ENCODE data around the gene TMTC3. TPM values are rescaled to one million over a fixed set of nuclear protein-coding genes. Genes with fewer than 3 reads are reported as not detected.

The TMTC3 gene
- total RNA-seq, 1 donor from 2014 or later, result 14.5 TPM

DNA sequence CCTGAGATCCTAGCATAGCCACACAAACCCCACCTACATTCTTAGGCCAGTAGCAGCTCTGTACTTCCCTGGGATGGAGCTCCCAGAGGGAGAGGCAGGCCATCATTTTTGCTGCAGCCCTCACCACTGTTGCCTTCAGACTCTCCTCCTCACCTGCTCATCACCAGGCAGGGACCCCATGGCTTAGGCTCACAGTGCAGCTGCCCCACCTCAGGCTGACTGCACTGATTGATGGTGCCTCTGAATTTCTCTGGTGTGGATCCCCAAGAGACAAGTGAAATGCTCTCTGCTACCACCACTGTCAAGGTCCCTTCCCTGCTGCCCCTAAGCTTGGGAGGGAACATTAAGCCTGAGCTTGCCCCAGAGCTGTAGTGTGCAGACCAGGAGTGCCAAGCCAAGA, 76.2 kb downstream of the TMTC3 start:
- no peaks in the 10 kb centered on the region for H3K4me1 ChIP-seq
- peaks cover 0 to 17% of the 10 kb centered on the region in 2 donors for H3K9me3 ChIP-seq
- DNase-seq (ENCODE audit: low spot score in 2 of 2), result no peak
- TF ChIP-seq, protein P1, sequence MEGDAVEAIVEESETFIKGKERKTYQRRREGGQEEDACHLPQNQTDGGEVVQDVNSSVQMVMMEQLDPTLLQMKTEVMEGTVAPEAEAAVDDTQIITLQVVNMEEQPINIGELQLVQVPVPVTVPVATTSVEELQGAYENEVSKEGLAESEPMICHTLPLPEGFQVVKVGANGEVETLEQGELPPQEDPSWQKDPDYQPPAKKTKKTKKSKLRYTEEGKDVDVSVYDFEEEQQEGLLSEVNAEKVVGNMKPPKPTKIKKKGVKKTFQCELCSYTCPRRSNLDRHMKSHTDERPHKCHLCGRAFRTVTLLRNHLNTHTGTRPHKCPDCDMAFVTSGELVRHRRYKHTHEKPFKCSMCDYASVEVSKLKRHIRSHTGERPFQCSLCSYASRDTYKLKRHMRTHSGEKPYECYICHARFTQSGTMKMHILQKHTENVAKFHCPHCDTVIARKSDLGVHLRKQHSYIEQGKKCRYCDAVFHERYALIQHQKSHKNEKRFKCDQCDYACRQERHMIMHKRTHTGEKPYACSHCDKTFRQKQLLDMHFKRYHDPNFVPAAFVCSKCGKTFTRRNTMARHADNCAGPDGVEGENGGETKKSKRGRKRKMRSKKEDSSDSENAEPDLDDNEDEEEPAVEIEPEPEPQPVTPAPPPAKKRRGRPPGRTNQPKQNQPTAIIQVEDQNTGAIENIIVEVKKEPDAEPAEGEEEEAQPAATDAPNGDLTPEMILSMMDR (IDR thresholded peaks at IDR 0.05), result no peak
- intact Hi-C loops (cut with DNase I), result no loop called here
- H3K27me3 ChIP-seq, result no peaks in the 10 kb centered on the region
- H3K36me3 ChIP-seq, result no peaks in the 10 kb centered on the region
- no peak overlapping the region for H3K4me3 ChIP-seq
- H3K27ac ChIP-seq, result no peak overlapping the region

DNA sequence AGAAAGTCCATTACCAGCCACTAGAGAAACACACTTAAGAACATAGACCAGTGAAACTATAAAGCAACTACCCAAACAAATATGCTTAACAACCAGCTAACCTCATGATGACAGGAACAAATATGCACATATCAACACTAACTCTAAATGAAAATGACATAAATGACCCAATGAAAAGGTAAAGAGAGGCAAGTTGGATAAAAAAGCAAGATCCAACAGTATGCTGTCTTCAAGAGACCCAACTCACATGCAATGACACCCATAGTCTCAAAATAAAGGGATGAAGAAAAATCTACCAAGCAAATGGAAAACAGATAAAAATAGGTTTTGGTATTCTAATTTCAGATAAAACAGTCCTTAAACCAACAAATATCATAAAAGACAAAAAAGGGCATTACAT, 77.8 kb downstream of the TMTC3 start:
- intact Hi-C loops (cut with DNase I), result no loop called here
- Histone ChIP-seq H3K27me3 (no peaks in the 10 kb centered on the region), H3K4me3 (no peak overlapping the region), H3K4me1 (no peaks in the 10 kb centered on the region), H3K27ac (no peak overlapping the region), H3K36me3 (no peaks in the 10 kb centered on the region), H3K9me3 (peaks cover 0 to 12% of the 10 kb centered on the region in 2 donors)
- DNase-seq (ENCODE audit: low spot score in 2 of 2), result no peak
- TF ChIP-seq, protein P1 (IDR thresholded peaks at IDR 0.05), result no peak

DNA sequence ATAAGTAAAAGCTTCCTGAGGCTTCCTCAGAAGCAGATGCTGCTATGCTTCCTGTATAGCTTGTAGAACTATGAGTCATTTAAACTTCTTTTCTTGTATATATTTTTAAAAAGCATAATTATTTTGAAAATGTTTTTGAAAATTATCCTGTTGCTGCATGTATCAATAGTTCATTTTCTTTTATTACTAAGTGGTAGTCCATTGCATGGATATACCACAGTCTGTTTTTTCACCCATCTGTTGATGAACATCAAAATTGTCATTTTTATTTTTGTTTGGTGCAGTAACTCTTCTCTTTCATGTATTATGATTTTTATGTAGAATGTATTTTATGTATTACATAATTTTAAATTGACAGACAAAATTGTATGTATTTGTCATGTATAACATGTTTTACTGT, 81.4 kb downstream of the TMTC3 start:
- peaks cover 0 to 12% of the 10 kb centered on the region in 2 donors for H3K9me3 ChIP-seq
- no peaks in the 10 kb centered on the region for H3K27me3 ChIP-seq
- no peak overlapping the region for H3K4me3 ChIP-seq
- no peak overlapping the region for H3K27ac ChIP-seq
- H3K4me1 ChIP-seq, result no peaks in the 10 kb centered on the region
- no peak for DNase-seq (ENCODE audit: low spot score in 2 of 2)
- TF ChIP-seq, protein P1 (IDR thresholded peaks at IDR 0.05), result no peak
- intact Hi-C loops (cut with DNase I), result no loop called here
- H3K36me3 ChIP-seq, result no peaks in the 10 kb centered on the region

DNA sequence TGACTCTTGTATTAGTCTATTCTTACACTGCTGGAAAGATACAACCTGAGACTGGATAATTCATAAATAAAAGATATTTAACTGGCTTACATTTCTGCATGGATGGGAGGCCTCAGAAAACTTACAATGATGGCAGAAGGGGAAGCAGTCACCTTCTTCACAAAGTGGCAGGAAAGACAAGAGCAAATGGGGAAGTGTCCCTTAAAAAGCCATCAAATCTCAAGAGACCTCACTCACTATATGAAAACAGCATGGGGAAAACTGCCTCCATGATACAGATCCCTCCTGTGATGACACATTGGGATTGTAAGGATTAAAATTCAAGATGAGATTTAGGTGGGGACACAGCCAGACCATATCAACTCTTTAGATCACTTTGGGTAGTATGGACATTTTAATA, 83.7 kb downstream of the TMTC3 start:
- no peaks in the 10 kb centered on the region for H3K4me1 ChIP-seq
- H3K4me3 ChIP-seq, result no peak overlapping the region
- H3K27me3 ChIP-seq, result no peaks in the 10 kb centered on the region
- intact Hi-C loops (cut with DNase I), result no loop called here
- peaks cover 0 to 4% of the 10 kb centered on the region in 2 donors for H3K9me3 ChIP-seq
- H3K27ac ChIP-seq, result no peak overlapping the region
- TF ChIP-seq, protein P1 (IDR thresholded peaks at IDR 0.05), result no peak
- no peaks in the 10 kb centered on the region for H3K36me3 ChIP-seq
- no peak for DNase-seq (ENCODE audit: low spot score in 2 of 2)

DNA sequence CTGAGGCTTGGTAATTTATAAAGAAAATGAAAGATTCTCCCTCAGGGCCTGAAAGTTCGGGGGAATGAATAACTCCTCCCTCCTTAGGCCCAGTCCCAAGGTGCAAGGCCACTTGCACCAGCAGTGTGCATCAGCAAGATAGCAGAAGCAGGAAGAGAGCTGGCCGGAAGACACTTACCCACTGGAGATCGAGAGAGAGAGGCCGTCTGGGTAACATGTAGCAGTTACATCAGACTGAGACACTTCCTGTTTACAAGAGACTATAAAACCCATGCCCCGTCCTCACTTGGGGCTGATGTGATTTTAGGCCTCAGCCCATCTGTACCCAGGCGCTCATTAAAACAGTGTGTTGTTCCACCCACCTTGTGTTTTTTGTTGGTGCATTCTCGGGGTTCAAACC, 85.2 kb downstream of the TMTC3 start:
- no peak for DNase-seq (ENCODE audit: low spot score in 2 of 2)
- no peaks in the 10 kb centered on the region for H3K27me3 ChIP-seq
- no peak overlapping the region for H3K27ac ChIP-seq
- no peak overlapping the region for H3K4me3 ChIP-seq
- intact Hi-C loops (cut with DNase I), result no loop called here
- H3K4me1 ChIP-seq, result no peaks in the 10 kb centered on the region
- TF ChIP-seq, protein P1 (IDR thresholded peaks at IDR 0.05), result no peak
- no peaks in the 10 kb centered on the region for H3K9me3 ChIP-seq
- no peaks in the 10 kb centered on the region for H3K36me3 ChIP-seq

DNA sequence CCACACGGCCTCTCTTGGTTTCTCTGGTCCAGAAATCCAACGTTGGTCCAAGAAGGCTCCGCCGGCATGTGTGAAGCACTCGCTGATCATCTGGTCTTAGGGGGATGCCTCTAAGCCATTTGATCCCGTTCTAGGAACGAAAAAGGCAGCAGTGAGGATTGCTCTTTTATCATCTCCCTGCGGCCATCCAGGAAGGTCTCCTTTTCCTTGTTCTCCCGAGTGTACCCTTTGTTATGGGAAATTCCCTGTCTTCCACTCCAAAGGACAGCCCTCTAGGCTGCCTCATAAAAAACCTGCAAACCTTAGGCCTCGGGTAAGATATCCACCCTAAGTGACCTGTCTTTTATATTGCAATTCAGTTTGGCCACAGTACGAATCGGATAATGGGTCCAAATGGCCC, 85.8 kb downstream of the TMTC3 start:
- no peaks in the 10 kb centered on the region for H3K9me3 ChIP-seq
- no peak overlapping the region for H3K4me3 ChIP-seq
- H3K27me3 ChIP-seq, result no peaks in the 10 kb centered on the region
- intact Hi-C loops (cut with DNase I), result no loop called here
- no peak for DNase-seq (ENCODE audit: low spot score in 2 of 2)
- no peak overlapping the region for H3K27ac ChIP-seq
- H3K36me3 ChIP-seq, result no peaks in the 10 kb centered on the region
- TF ChIP-seq, protein P1 (IDR thresholded peaks at IDR 0.05), result no peak
- no peaks in the 10 kb centered on the region for H3K4me1 ChIP-seq
